Renal cortex interstitium (tissue), 15 donors: Measurements from ENCODE around the gene CRYZ. TPM values are rescaled to one million over a fixed set of nuclear protein-coding genes. Genes with fewer than 3 reads are reported as not detected.
A peak's percentile ranks its signal among the peaks of the same experiment; 100 is the strongest.
"Not testable (repeated sequence)": the region's sequence is repeated elsewhere in the genome, so short reads cannot be mapped to it uniquely, and the experiment has no call there.

ENCODE experiments used
- DNase-seq, 11 donors: peaks; one replicate each; pipeline ENCODE4 v3.0.0-alpha.2; 2013; ENCODE audit warnings: low read depth in 9 of 11, low spot score in 4 of 11; ENCODE audit errors: extremely low read depth in 1 of 11
- long read RNA-seq, 16 experiments: transcript quantifications; one replicate each; lab custom pipeline, GENCODE V29; 2026
- polyA plus RNA-seq, 3 donors: library from polyadenylated mRNA; unstranded; fragments of 120-200 nt; gene quantifications; one replicate each; pipeline ENCODE4 v1.2.1, GENCODE V29; 2013; ENCODE audit not compliant: insufficient read length in 3 of 3

Gene CRYZ, protein sequence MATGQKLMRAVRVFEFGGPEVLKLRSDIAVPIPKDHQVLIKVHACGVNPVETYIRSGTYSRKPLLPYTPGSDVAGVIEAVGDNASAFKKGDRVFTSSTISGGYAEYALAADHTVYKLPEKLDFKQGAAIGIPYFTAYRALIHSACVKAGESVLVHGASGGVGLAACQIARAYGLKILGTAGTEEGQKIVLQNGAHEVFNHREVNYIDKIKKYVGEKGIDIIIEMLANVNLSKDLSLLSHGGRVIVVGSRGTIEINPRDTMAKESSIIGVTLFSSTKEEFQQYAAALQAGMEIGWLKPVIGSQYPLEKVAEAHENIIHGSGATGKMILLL
- polyA plus RNA-seq = 100 to 1,000 TPM; 146 to 183 (median 156) TPM
- long read RNA-seq, donor 1, transcript CRYZ-201 (9 exons, 1,888 nt) = major isoform, 36 of 91 reads
- long read RNA-seq, donor 1, partial matches to known transcripts = 35 of 91 reads
- long read RNA-seq, donor 1, other reads (novel, unspliced or antisense) = 12 of 91 reads
- long read RNA-seq, donor 2, transcript CRYZ-205 (10 exons, 2,301 nt) = minor isoform, 5 of 93 reads
- long read RNA-seq, donor 2, transcript CRYZ-201 (9 exons, 1,888 nt) = major isoform, 28 of 93 reads
- long read RNA-seq, donor 2, partial matches to known transcripts = 55 of 93 reads
- long read RNA-seq, donor 2, other reads (novel, unspliced or antisense) = 0 of 93 reads
- long read RNA-seq, donor 3, transcript CRYZ-207 (2 exons, 2,899 nt) = minor isoform, 7 of 151 reads
- long read RNA-seq, donor 3, transcript CRYZ-205 (10 exons, 2,301 nt) = minor isoform, 6 of 151 reads
- long read RNA-seq, donor 3, transcript CRYZ-201 (9 exons, 1,888 nt) = major isoform, 60 of 151 reads
- long read RNA-seq, donor 3, partial matches to known transcripts = 70 of 151 reads
- long read RNA-seq, donor 3, other reads (novel, unspliced or antisense) = 5 of 151 reads
- long read RNA-seq, donor 4, transcript CRYZ-205 (10 exons, 2,301 nt) = minor isoform, 5 of 140 reads
- long read RNA-seq, donor 4, transcript CRYZ-201 (9 exons, 1,888 nt) = major isoform, 39 of 140 reads
- long read RNA-seq, donor 4, transcript CRYZ-207 (2 exons, 2,899 nt) = minor isoform, 8 of 140 reads
- long read RNA-seq, donor 4, partial matches to known transcripts = 67 of 140 reads
- long read RNA-seq, donor 4, other reads (novel, unspliced or antisense) = 20 of 140 reads
- long read RNA-seq, donor 5 = 0 reads
- long read RNA-seq, donor 6, transcript CRYZ-201 (9 exons, 1,888 nt) = major isoform, 24 of 139 reads
- long read RNA-seq, donor 6, transcript CRYZ-205 (10 exons, 2,301 nt) = minor isoform, 6 of 139 reads
- long read RNA-seq, donor 6, transcript CRYZ-207 (2 exons, 2,899 nt) = minor isoform, 18 of 139 reads
- long read RNA-seq, donor 6, partial matches to known transcripts = 64 of 139 reads
- long read RNA-seq, donor 6, other reads (novel, unspliced or antisense) = 26 of 139 reads
- long read RNA-seq, donor 7, transcript CRYZ-207 (2 exons, 2,899 nt) = minor isoform, 6 of 112 reads
- long read RNA-seq, donor 7, transcript CRYZ-201 (9 exons, 1,888 nt) = major isoform, 50 of 112 reads
- long read RNA-seq, donor 7, partial matches to known transcripts = 50 of 112 reads
- long read RNA-seq, donor 7, other reads (novel, unspliced or antisense) = 0 of 112 reads
- long read RNA-seq, donor 8, transcript CRYZ-205 (10 exons, 2,301 nt) = minor isoform, 9 of 194 reads
- long read RNA-seq, donor 8, transcript CRYZ-207 (2 exons, 2,899 nt) = minor isoform, 13 of 194 reads
- long read RNA-seq, donor 8, transcript CRYZ-201 (9 exons, 1,888 nt) = major isoform, 85 of 194 reads
- long read RNA-seq, donor 8, partial matches to known transcripts = 87 of 194 reads
- long read RNA-seq, donor 8, other reads (novel, unspliced or antisense) = 0 of 194 reads
- long read RNA-seq, donor 9, transcript CRYZ-205 (10 exons, 2,301 nt) = minor isoform, 7 of 128 reads
- long read RNA-seq, donor 9, transcript CRYZ-201 (9 exons, 1,888 nt) = major isoform, 50 of 128 reads
- long read RNA-seq, donor 9, transcript CRYZ-207 (2 exons, 2,899 nt) = minor isoform, 5 of 128 reads
- long read RNA-seq, donor 9, partial matches to known transcripts = 65 of 128 reads
- long read RNA-seq, donor 9, other reads (novel, unspliced or antisense) = 0 of 128 reads
- long read RNA-seq, donor 10, transcript CRYZ-201 (9 exons, 1,888 nt) = major isoform, 46 of 128 reads
- long read RNA-seq, donor 10, transcript CRYZ-205 (10 exons, 2,301 nt) = minor isoform, 6 of 128 reads
- long read RNA-seq, donor 10, transcript CRYZ-207 (2 exons, 2,899 nt) = minor isoform, 10 of 128 reads
- long read RNA-seq, donor 10, partial matches to known transcripts = 62 of 128 reads
- long read RNA-seq, donor 10, other reads (novel, unspliced or antisense) = 0 of 128 reads
- long read RNA-seq, donor 11, transcript CRYZ-201 (9 exons, 1,888 nt) = major isoform, 29 of 85 reads
- long read RNA-seq, donor 11, partial matches to known transcripts = 49 of 85 reads
- long read RNA-seq, donor 11, other reads (novel, unspliced or antisense) = 0 of 85 reads
- long read RNA-seq, donor 12, transcript CRYZ-207 (2 exons, 2,899 nt) = minor isoform, 5 of 24 reads
- long read RNA-seq, donor 12, transcript CRYZ-201 (9 exons, 1,888 nt) = major isoform, 17 of 24 reads
- long read RNA-seq, donor 12, partial matches to known transcripts = 0 of 24 reads
- long read RNA-seq, donor 12, other reads (novel, unspliced or antisense) = 0 of 24 reads
- long read RNA-seq, donor 13, transcript CRYZ-201 (9 exons, 1,888 nt) = major isoform, 88 of 189 reads
- long read RNA-seq, donor 13, transcript CRYZ-207 (2 exons, 2,899 nt) = minor isoform, 9 of 189 reads
- long read RNA-seq, donor 13, transcript CRYZ-205 (10 exons, 2,301 nt) = minor isoform, 9 of 189 reads
- long read RNA-seq, donor 13, partial matches to known transcripts = 80 of 189 reads
- long read RNA-seq, donor 13, other reads (novel, unspliced or antisense) = 0 of 189 reads
- long read RNA-seq, donor 14, transcript CRYZ-207 (2 exons, 2,899 nt) = minor isoform, 5 of 99 reads
- long read RNA-seq, donor 14, transcript CRYZ-205 (10 exons, 2,301 nt) = minor isoform, 12 of 99 reads
- long read RNA-seq, donor 14, transcript CRYZ-201 (9 exons, 1,888 nt) = major isoform, 39 of 99 reads
- long read RNA-seq, donor 14, partial matches to known transcripts = 42 of 99 reads
- long read RNA-seq, donor 14, other reads (novel, unspliced or antisense) = 0 of 99 reads
- long read RNA-seq, donor 15, transcript CRYZ-201 (9 exons, 1,888 nt) = major isoform, 12 of 32 reads
- long read RNA-seq, donor 15, partial matches to known transcripts = 17 of 32 reads
- long read RNA-seq, donor 15, other reads (novel, unspliced or antisense) = 0 of 32 reads
- long read RNA-seq, donor 16, transcript CRYZ-205 (10 exons, 2,301 nt) = minor isoform, 17 of 360 reads
- long read RNA-seq, donor 16, transcript CRYZ-207 (2 exons, 2,899 nt) = minor isoform, 17 of 360 reads
- long read RNA-seq, donor 16, transcript CRYZ-201 (9 exons, 1,888 nt) = major isoform, 103 of 360 reads
- long read RNA-seq, donor 16, partial matches to known transcripts = 221 of 360 reads
- long read RNA-seq, donor 16, other reads (novel, unspliced or antisense) = 0 of 360 reads

DNA sequence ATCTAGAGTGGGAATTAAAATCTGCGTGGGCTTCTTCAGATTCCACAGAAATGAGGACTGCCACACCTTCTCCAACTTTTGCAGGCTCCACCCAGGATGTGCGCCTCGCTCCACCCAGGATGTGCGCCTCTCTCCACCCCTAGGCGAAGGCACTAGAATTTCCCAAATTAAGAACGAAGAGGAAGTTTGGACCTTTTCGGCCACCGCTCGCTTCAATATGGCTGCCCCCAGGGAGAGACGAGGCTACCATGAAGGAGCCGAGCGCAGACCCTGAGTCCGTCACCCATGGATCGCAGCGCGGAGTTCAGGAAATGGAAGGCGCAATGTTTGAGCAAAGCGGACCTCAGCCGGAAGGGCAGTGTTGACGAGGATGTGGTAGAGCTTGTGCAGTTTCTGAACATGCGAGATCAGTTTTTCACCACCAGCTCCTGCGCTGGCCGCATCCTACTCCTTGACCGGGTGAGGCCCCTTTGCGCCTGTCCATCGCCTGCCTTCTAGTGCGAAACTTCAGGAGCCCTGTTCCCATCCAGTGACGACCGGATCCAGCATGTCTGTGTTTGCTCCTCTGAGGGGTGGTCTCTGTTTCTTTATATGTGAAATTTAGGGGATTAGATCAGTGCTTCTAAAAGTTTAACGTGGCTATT is at the start of gene CRYZ, which contains the start of gene TYW3:
Gene CRYZ, minus strand, starts transcription at position 91 of the 644 bp plus-strand sequence. CDS start 8,229 bp downstream, outside the sequence.
Gene TYW3, plus strand, starts transcription at position 193 of the 644 bp plus-strand sequence. Its CDS starts 93 bp downstream, at position 286.
- peak; percentile 78 to 94 (median 92) for DNase-seq

DNA sequence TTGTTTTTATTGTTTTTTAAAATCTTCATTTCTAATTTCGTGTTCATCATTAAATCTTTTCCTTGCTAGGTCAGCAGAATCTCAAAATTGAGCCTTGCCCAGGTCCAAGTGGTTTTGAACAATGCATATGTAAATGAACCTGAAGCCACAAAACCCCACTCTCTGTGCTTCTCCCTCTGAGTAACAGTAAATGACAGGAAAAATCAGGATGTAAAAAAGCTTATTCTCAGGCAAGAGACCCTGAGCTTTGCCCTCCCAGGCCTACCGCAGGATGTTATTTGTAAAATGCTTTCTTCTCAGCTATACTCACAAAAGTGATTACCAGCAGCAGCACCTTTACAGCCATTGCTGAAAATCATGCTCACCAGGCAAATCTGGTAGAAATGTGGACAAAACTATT is 47.7 kb upstream of the CRYZ start:
- DNase-seq = no peak

DNA sequence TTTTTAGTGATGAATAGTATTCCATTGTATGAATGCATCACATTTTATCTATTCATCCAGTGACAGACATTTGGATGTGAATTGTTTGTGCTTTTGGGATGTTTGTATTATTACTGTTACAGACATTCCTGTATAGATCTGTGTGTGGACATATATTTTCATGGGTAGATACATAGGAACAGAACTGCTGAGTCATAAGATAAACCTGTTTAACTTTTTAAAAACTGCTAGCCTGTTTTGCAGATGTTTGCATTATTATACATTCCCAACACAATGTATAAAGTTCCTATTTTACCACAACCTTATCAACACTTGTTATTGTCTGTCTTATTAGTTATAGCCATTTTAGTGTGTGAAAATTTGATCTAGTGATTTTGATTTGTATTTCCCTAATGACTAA is 46.9 kb upstream of the CRYZ start:
- no peak for DNase-seq

DNA sequence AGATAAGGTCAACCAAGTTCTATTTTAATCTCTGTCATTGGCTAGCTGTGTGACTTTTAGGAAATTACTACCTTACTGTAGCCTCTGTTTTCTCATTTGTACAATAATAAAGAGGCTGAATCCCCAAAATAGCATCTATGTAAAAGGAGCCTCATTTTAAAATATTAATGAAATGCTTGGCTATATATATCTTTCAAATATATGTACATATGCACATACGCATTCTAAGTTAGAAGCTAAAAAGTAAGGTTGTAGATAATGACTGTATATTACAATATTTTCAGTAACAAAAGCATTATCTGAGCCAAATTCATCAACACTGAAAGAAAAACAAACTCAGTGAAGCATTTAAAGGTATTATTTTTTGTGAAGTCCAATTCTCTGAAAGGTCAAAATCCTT is 44.7 kb upstream of the CRYZ start:
- no peak for DNase-seq

DNA sequence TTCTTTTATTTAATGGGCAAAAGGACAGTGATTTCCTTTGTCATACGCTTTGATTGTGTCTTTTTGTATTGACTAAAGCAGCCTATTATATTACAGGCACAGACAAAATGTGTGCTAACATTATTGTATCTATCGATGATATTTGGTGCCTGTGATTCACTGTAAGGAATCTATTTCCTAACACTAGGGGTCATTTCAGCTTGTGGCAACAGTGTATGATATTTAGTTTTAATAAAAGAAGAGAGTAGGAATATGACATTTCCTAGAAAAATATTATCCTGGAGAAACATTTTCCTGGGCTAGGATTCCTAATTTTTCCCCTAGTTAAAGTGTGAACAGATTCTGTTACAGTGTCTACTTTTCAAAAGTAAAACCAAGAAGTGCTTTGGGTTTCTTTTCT is 42.9 kb upstream of the CRYZ start:
- DNase-seq = no peak

DNA sequence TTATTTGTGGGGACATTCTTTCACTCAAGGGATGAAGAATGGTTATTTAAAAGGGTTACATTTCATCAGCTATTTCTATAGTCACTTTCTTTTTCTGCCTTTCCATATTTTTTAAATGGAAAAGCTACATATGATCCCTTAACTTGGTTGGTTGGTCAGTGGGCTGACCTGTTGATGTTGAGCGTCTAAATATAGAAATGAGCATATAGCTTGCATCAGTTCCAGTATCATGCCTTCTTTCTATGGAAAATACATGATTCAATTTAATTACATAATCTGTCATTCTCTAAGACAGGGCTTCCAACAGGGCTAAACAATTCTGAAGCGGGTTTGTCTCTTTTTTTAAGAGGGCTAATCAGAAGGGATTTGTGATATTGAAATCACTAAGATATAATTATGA is 40.7 kb upstream of the CRYZ start:
- DNase-seq = no peak

DNA sequence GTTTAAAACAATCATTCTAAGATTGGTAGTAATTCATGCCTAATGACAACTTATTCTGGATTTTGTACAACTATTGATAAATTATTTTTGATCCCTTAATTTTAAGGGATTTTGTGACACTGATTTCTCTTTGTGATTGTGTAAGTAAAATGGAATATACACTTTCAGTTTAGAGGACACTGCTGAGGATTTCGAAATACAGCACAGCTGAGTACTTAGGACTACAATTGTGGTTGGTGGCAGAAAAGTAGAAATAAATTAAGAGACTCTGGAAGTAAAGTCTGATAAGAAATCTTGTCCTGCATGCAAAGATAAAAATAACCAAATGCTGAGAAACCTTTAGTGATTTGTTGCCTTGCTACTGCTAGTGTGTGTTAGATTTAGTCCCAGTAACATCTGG is 40.1 kb upstream of the CRYZ start:
- DNase-seq = no peak

DNA sequence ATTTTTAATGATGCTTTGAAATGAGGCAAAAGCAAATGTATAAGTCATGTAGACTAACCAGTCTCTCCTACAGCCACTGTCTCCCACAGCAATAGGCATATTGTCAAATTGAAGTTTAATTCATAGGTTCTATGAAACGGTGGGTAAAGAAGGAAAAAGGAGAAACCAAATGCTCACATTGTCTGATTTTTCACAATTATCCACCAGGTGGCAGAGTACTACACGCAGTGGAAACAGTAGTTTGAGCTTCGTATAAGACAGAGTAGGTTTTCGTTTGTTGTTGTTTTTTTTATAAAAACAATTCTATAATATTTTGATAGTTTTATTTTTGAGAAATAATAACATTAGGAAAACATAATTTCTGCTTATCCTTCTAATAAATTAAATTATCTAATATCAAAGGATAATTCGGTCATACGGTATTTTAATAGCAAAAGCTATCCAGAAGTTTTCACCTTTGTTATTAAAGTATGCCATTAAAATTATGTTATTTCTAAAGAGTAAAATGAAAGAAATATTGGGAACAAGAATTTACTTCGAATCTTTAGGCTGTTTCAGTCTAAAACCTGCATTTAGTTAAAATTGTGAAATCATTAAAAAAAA is 39.2 kb upstream of the CRYZ start:
- peak in 10 of 11 donors; percentile 15 to 45 (median 32) for DNase-seq

DNA sequence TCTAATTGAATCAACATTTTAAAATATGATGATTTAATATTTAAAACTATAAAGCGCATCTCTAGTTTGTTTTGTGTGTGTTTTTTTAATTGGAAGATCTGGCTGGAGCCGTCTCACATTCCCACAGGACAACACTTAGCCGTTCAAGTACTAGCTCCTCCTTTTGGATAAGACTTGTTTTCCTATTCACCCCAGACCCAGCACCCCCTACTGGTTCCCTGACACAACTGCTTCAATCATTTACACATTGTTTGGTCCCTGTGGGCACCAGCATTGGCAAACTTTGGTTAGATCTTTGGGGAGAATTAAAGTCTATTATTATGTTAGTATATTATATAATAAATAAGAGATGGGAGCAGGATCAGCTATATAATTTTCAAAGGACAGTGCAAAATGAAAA is 34.6 kb upstream of the CRYZ start:
- no peak for DNase-seq

DNA sequence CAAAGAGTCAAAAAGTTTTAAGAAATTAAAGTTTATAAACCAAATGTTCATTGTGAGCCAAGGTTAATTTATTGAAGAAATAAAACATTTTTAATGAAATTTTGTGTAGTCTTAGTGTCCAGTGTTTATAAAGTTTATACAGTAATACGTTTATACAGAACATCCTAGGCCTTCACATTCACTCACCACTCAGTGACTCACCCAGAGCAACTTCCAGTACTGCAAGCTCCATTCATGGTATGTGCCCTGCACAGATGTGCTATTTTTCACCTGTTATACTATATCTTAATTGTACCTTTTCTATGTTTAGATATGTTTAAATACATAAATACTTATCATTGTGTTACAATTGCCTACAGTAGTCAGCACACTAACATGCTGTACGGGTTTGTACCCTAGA is 33.7 kb upstream of the CRYZ start:
- DNase-seq = no peak

DNA sequence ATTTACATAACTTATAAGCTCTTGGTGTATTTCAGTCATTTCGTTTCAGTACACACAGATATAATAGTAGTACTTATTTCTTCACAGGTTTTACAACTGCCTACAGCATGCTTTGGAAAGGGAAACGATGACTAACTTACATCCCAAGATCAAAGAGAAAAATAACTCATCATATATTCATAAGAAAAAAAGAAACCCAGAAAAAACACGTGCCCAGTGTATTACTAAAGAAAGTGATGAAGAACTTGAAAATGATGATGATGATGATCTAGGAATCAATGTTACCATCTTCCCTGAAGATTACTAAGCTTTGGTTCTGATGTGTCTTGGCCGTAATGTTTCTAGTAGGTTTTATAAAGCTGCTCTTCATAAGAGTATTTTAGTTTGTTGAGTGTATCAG is 31.0 kb upstream of the CRYZ start:
- no peak for DNase-seq

DNA sequence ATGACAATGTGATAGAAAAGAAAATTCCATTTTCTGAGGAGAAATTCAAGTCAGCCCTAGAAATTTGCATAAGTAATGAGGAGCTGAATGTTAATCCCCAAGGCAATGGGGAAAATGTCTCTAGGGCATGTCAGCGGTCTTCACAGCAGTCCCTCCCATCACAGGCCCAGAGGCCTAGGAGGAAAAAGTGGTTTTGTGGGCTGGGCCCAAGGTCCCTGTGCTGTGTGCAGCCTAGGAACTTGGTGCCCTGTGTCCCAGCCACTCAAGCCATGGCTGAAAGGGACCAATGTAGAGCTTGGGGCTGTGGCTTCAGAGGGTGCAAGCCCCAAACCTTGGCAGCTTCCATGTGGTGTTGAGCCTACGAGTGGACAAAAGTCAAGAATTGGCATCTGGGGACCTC is 23.8 kb upstream of the CRYZ start:
- DNase-seq = not testable (repeated sequence)

DNA sequence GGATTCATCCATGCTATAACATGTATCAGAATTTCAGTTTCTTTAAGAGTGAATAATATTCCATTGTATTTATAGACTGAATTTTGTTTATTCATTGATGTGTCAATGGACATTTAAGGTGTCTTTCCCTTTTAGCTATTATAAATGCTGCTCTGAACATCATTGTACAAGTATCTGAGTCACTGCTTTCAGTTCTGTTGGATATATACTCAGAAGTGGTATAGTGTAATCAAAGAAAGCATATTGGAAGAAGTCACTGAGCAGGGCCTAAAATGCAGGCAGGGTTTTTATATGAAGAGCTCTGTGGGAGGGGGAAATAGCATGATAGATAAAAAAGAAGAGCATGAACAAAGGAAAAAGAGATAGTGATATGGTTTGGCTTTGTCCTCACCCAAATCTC is 22.6 kb upstream of the CRYZ start:
- DNase-seq = no peak

DNA sequence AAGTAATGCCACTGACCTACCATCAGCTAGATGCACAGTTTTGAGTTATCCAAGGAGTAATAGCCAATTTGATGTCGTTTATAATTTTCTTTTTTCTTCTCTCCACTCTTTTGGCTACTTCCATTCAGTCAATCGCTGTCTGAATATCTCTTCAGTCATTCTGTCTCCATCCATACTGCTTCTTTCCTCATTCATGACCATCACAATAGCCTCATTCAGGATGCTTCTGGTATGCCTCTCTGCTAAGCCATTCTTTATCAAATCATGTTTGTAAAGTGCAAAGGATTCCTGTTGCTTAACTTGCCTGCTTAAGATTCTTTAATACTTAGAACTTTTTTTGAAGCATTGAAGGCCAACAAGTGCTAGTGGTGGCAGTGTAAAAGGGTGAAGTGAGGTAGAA is 20.3 kb upstream of the CRYZ start:
- DNase-seq = no peak
